ENCODE measurements around the gene CDK18. TPM values are rescaled to one million over a fixed set of nuclear protein-coding genes. Genes with fewer than 3 reads are reported as not detected.

Gene CDK18
- 52.6 TPM for polyA plus RNA-seq
- long read RNA-seq, donor 1, partial matches to known transcripts, result 0 of 2 reads
- long read RNA-seq, donor 1, other reads (novel, unspliced or antisense), result 0 of 2 reads
- long read RNA-seq, donor 2, partial matches to known transcripts, result 0 of 10 reads
- long read RNA-seq, donor 2, other reads (novel, unspliced or antisense), result 0 of 10 reads
- long read RNA-seq, donor 3, result 0 reads
- long read RNA-seq, donor 4, result 0 reads
- long read RNA-seq, donor 5, partial matches to known transcripts, result 0 of 3 reads
- long read RNA-seq, donor 5, other reads (novel, unspliced or antisense), result 0 of 3 reads
- long read RNA-seq, donor 6, partial matches to known transcripts, result 0 of 5 reads
- long read RNA-seq, donor 6, other reads (novel, unspliced or antisense), result 0 of 5 reads
- long read RNA-seq, donor 7, partial matches to known transcripts, result 0 of 1 reads
- long read RNA-seq, donor 7, other reads (novel, unspliced or antisense), result 0 of 1 reads
- long read RNA-seq, donor 8, partial matches to known transcripts, result 0 of 5 reads
- long read RNA-seq, donor 8, other reads (novel, unspliced or antisense), result 0 of 5 reads
- long read RNA-seq, donor 9, partial matches to known transcripts, result 0 of 2 reads
- long read RNA-seq, donor 9, other reads (novel, unspliced or antisense), result 0 of 2 reads
- long read RNA-seq, donor 10, transcript CDK18-203 (16 exons, 1,648 nt), result major isoform, 5 of 9 reads
- long read RNA-seq, donor 10, partial matches to known transcripts, result 0 of 9 reads
- long read RNA-seq, donor 10, other reads (novel, unspliced or antisense), result 0 of 9 reads
- long read RNA-seq, donor 11, partial matches to known transcripts, result 0 of 3 reads
- long read RNA-seq, donor 11, other reads (novel, unspliced or antisense), result 0 of 3 reads

DNA sequence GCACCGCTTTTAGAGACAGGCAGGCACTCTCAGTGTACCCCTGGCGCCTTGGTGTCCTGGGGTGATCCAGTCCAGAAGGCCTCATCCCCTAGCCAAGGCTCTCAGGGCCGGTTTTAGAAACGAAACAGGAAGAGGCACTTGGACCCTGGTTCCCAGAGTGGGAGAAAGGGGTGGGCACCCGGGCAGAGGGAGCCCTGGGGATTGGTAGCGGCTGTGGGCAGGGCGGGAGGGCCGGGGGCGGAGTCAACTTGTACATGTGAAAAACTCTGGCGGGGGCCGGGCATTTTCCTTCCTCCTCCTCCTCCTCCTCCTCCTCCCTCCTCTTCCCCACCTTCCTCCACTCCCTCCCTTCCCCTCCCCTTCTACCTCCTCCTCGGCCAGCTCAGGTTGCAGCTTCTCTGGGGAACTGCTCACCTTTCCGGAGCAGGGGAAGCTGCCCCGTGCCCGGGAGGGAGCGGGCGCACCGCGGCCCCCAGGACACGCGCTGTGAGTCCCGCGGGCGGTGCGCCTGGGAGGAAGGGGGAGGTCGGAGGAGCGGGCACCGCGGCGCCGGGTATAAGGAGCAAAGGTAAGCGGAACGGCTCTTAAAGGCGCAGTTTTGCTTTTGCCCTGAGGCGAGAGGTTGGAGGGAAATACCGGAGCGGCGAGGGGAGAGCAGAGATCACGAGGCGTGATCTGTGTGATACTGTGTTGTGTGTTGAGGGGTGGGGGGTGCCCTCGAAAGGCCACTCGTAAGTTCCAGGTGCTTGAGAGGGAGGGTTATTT is at the start of gene CDK18:
Gene CDK18, plus strand, starts transcription at position 359 of the 765 bp plus-strand sequence. CDS start 18,499 bp downstream, outside the sequence.
- peak within 1 kb of the TSS; percentile 60 for H3K27ac ChIP-seq (ENCODE audit: low read length)
- no peaks in the 10 kb centered on the region for H3K9me3 ChIP-seq (ENCODE audit: control insufficient read depth, low read depth, low read length)
- no peaks in the 10 kb centered on the region for H3K36me3 ChIP-seq (ENCODE audit: control insufficient read depth, insufficient read depth, low read length)
- peaks cover 63% of the 10 kb centered on the region for H3K4me1 ChIP-seq (ENCODE audit: control insufficient read depth, insufficient read depth, low read length)
- peak; percentile 81 to 94 for DNase-seq
- WGBS (ENCODE audit: insufficient coverage, low lambda C conversion rate), result no CpG with 5 or more reads among the region's 42 CpGs
- no peaks in the 10 kb centered on the region for H3K27me3 ChIP-seq (ENCODE audit: control insufficient read depth, insufficient read depth, low read length)
- peak within 1 kb of the TSS; percentile 75 for H3K4me3 ChIP-seq (ENCODE audit: low read length)

DNA sequence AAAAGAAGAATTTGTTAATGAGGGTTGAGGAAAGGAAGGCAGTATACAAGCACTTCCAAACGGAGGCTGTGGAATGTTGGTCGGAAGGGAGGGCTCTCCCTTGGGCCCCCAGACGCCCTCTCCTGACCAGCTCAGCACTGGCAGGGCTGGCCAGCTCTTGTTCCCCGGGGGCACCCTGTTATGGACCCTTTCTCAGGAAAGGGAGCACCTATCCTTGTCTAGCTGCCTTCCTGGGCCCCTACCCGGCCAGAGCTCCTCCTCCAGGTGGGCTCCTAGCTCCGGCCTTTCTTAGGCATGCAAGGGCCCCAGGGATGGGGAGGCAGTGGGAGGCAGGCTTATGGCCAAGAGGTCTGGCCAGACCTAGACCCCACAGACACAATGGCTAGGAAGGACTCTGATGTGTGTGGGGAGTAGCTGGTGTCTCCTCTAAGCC is 49.5 kb upstream of the CDK18 start:
- DNase-seq, result no peak
- no CpG with 5 or more reads among the region's 6 CpGs for WGBS (ENCODE audit: insufficient coverage, low lambda C conversion rate)
- peaks cover 24% of the 10 kb centered on the region for H3K4me1 ChIP-seq (ENCODE audit: control insufficient read depth, insufficient read depth, low read length)
- no peak overlapping the region for H3K27ac ChIP-seq (ENCODE audit: low read length)
- peaks cover 12% of the 10 kb centered on the region for H3K9me3 ChIP-seq (ENCODE audit: control insufficient read depth, low read depth, low read length)
- no peaks in the 10 kb centered on the region for H3K36me3 ChIP-seq (ENCODE audit: control insufficient read depth, insufficient read depth, low read length)
- H3K4me3 ChIP-seq (ENCODE audit: low read length), result no peak overlapping the region
- peaks cover 73% of the 10 kb centered on the region for H3K27me3 ChIP-seq (ENCODE audit: control insufficient read depth, insufficient read depth, low read length)

DNA sequence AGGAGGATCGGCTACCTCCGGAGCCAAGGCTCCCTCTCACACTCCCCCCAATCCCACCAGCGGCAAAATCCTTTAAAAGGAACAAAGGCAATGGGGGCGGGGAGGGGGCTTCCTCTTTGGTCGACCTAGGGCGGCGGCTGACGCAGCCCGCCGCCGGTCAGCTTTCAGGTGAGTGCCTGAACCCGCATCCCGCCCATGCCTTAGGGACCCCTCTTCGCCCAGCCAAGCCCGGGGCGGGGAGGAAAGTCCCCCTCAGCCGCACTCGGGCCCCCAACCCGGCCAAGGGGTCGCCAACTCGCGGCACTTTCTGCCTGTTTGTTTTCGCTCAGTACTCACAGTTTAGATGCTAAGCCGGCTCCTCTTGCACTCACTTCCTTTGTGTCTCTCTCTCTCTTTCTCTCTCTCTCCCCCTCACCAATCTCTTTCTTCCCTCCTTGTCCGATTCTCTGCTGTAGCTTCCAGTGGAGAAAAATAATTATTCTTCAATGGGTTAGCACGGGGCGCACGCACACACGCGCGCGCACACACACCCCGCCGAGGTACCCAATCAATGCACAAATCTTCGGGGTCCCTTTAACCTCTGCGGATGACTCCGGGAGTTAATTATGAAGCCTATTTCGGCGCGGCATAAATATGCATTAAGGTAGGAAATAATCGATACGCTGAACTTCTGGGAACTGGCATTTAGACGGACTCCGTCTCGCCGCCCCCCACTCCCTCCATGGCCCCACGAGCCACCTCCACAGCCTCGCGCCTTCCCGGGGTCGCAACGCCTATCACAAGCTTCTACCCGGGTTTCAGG is 48.7 kb upstream of the CDK18 start, which contains the start of gene BLACAT1:
Gene BLACAT1, minus strand, starts transcription at position 465 of the 802 bp plus-strand sequence.
- H3K27me3 ChIP-seq (ENCODE audit: control insufficient read depth, insufficient read depth, low read length), result peaks cover 77% of the 10 kb centered on the region
- peaks cover 18% of the 10 kb centered on the region for H3K4me1 ChIP-seq (ENCODE audit: control insufficient read depth, insufficient read depth, low read length)
- peaks cover 12% of the 10 kb centered on the region for H3K9me3 ChIP-seq (ENCODE audit: control insufficient read depth, low read depth, low read length)
- H3K4me3 ChIP-seq (ENCODE audit: low read length), result peak within 1 kb of the TSS; percentile 17
- no peak for DNase-seq
- 2% methylated on average over 9 of the region's 53 CpGs for WGBS (ENCODE audit: insufficient coverage, low lambda C conversion rate)
- H3K36me3 ChIP-seq (ENCODE audit: control insufficient read depth, insufficient read depth, low read length), result no peaks in the 10 kb centered on the region
- no peak within 1 kb of the TSS for H3K27ac ChIP-seq (ENCODE audit: low read length)

DNA sequence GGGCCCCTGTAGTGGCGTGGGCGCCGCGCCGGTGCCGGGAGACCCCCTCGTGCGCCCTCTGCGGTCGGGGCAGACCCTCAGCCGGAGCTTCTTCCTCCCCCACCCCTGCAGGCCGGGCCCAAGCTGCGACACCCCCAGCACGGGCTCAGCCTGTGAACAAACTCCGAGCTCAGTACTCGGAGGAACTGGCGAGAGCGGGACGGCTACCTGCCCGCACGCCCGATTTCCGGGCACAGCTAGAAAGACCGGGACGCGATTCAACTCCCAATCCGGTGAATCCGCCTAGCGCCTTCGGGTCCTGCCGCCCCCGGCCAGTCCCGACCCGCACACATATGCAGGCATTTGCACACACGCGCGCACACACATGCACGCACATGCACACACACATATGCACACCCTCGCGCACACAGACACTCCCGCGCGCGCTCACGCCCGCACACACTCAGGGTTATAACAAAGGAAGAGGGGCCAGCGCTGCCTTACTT is 48.0 kb upstream of the CDK18 start:
- peaks cover 11% of the 10 kb centered on the region for H3K4me1 ChIP-seq (ENCODE audit: control insufficient read depth, insufficient read depth, low read length)
- no CpG with 5 or more reads among the region's 47 CpGs for WGBS (ENCODE audit: insufficient coverage, low lambda C conversion rate)
- H3K36me3 ChIP-seq (ENCODE audit: control insufficient read depth, insufficient read depth, low read length), result no peaks in the 10 kb centered on the region
- DNase-seq, result no peak
- H3K9me3 ChIP-seq (ENCODE audit: control insufficient read depth, low read depth, low read length), result peaks cover 12% of the 10 kb centered on the region
- peak overlapping the region; percentile 17 for H3K4me3 ChIP-seq (ENCODE audit: low read length)
- H3K27ac ChIP-seq (ENCODE audit: low read length), result no peak overlapping the region
- H3K27me3 ChIP-seq (ENCODE audit: control insufficient read depth, insufficient read depth, low read length), result peaks cover 83% of the 10 kb centered on the region

DNA sequence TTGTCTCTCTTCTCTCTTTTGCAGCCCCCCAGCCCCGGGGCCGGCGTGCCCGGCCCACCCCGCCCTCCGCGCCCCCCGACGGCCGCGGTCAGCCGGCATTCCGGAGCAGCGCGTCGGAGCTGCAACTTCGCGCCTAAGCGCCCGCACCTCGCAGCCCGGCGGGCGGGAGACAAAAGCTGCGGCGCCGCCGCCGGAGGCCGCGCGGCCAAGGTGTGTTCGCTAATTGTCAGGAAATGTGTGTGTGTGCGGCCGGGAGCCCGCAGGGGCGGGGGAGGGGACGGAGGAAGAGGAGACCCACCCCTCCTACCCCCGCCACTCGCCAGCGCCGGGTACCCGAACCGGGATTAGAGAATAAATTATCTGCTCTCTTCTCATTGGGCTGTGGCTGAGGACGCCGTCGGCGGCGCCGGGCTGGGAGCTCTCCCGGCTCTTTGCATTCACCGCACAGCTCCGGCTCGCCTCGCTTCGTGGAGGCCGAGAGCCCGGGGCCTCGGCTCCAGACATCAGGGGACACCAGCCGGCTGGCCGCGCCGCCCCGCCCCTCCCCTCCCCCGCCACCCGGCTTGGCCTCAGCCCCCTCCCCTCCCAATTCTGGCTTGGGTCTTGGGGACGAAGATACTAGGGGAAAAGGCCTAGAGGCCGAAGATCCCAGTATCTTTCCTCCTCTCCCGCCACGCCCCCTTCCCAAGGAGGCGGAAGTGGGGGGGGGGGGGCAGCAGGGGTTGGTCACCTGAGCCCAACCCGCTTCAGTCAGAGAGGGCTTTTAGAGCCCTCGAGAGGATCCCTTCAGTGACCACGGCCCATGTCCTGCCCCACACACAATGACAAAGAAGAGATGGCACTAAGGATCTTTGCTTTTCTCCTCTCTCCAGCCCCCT is 47.4 kb upstream of the CDK18 start:
- Histone ChIP-seq H3K27me3 (ENCODE audit: control insufficient read depth, insufficient read depth, low read length) (peaks cover 85% of the 10 kb centered on the region), H3K4me3 (ENCODE audit: low read length) (no peak overlapping the region), H3K4me1 (ENCODE audit: control insufficient read depth, insufficient read depth, low read length) (peaks cover 10% of the 10 kb centered on the region), H3K9me3 (ENCODE audit: control insufficient read depth, low read depth, low read length) (peaks cover 12% of the 10 kb centered on the region), H3K36me3 (ENCODE audit: control insufficient read depth, insufficient read depth, low read length) (no peaks in the 10 kb centered on the region), H3K27ac (ENCODE audit: low read length) (no peak overlapping the region)
- DNase-seq, result no peak
- WGBS (ENCODE audit: insufficient coverage, low lambda C conversion rate), result no CpG with 5 or more reads among the region's 74 CpGs

DNA sequence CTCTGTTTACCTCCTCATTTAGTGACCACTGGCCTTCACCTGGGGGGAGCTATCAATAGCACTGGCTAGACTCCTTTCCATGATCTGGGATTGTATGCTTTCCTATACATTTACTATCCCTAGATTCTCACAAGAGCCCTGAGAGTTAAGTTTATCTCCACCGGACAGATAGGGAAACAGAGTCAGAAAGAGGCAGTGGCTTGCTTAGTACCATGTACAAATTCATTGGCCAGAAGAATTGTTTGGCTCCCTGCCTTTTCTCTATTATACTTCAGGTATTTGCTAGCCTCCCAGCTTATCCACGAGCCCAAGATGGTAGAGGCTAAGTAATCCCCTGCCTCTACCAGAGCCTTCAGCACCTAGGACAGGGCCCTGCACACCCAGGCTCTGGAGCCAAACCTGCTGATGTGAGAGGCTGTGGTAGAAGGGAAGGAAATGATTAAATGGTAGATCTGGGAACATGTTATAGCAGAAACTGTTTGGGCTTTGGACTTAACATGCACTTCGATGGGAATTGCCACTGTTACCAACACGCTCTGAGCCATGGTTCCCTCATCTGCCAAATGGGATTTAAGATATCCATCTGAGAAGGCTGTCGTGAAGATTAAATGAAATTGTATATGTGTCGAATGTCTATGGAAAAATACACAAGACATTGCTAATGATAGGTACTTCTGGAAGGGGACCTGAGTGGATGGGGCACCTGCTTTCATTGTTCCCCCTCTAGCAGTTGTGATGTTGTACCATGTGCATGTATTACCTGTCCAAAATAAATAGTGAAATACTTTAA is 45.5 kb upstream of the CDK18 start:
- Histone ChIP-seq H3K27ac (ENCODE audit: low read length) (no peak overlapping the region), H3K4me3 (ENCODE audit: low read length) (no peak overlapping the region), H3K36me3 (ENCODE audit: control insufficient read depth, insufficient read depth, low read length) (no peaks in the 10 kb centered on the region), H3K4me1 (ENCODE audit: control insufficient read depth, insufficient read depth, low read length) (peaks cover 10% of the 10 kb centered on the region), H3K27me3 (ENCODE audit: control insufficient read depth, insufficient read depth, low read length) (peaks cover 77% of the 10 kb centered on the region), H3K9me3 (ENCODE audit: control insufficient read depth, low read depth, low read length) (peaks cover 12% of the 10 kb centered on the region)
- 30% methylated on average over 2 of the region's 6 CpGs for WGBS (ENCODE audit: insufficient coverage, low lambda C conversion rate)
- peak in 1 of 2 donors; percentile 50 for DNase-seq

DNA sequence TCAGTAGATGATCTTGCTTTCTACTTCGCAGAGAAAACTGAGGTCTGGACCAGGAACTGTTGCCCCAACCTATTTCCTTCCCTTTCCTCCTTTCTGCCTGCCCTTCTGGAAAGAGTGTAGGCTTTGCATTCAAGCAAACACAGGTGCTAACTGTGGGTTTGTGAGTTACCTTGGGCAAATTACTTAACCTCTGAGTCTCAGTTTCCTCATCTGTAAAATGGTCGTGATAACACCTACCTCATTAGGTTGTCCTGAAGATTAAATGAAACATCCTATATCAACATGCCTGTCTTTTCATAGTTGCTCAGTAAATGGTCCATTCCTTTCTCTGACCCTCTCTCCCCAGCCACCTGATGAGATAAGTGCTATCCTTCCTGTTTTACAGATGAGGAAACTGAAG is 39.1 kb upstream of the CDK18 start:
- H3K36me3 ChIP-seq (ENCODE audit: control insufficient read depth, insufficient read depth, low read length), result no peaks in the 10 kb centered on the region
- WGBS (ENCODE audit: insufficient coverage, low lambda C conversion rate), result no CpG with 5 or more reads among the region's 2 CpGs
- H3K4me3 ChIP-seq (ENCODE audit: low read length), result no peak overlapping the region
- no peak for DNase-seq
- H3K27ac ChIP-seq (ENCODE audit: low read length), result no peak overlapping the region
- H3K4me1 ChIP-seq (ENCODE audit: control insufficient read depth, insufficient read depth, low read length), result no peaks in the 10 kb centered on the region
- H3K9me3 ChIP-seq (ENCODE audit: control insufficient read depth, low read depth, low read length), result no peaks in the 10 kb centered on the region
- peaks cover 42% of the 10 kb centered on the region for H3K27me3 ChIP-seq (ENCODE audit: control insufficient read depth, insufficient read depth, low read length)

DNA sequence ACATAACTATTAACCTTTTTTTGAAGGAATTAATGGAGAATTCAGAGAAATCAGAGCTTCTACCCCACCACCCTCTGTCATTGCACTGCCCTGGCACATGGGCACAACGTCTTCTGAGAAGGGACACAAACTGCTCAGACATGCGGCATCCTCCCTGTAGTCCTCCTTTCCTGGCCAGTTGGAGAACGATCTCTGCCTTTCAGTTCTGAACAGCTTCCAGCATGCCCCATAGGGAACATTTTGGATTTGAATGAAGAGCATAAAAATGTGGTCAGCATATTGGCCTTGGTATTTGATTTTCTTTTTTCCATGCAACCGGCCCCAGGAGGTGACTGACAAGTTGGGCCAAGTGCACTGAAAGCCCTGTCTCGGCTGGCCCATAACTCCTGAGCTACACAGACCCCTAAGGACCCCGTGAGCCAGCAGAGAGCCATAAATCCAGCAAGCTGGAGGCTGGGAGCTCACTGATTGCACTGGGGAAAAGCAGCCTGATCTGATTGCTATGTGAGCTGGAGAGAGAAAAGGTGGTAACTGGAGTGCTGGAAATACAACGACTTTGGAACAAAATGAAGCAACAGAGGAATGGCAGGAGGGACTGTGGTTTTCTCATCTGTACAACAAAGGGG is 37.8 kb upstream of the CDK18 start:
- Histone ChIP-seq H3K27me3 (ENCODE audit: control insufficient read depth, insufficient read depth, low read length) (peaks cover 32% of the 10 kb centered on the region), H3K27ac (ENCODE audit: low read length) (no peak overlapping the region), H3K4me1 (ENCODE audit: control insufficient read depth, insufficient read depth, low read length) (no peaks in the 10 kb centered on the region), H3K4me3 (ENCODE audit: low read length) (no peak overlapping the region), H3K9me3 (ENCODE audit: control insufficient read depth, low read depth, low read length) (no peaks in the 10 kb centered on the region), H3K36me3 (ENCODE audit: control insufficient read depth, insufficient read depth, low read length) (no peaks in the 10 kb centered on the region)
- WGBS (ENCODE audit: insufficient coverage, low lambda C conversion rate), result 40% methylated on average over 2 of the region's 7 CpGs
- DNase-seq, result no peak
